NCI-H2227 (cell line): Measurements from ENCODE around the gene AFAP1L1.

Experiments
- DNase-seq: peaks from one replicate; lab custom pipeline; 2025; ENCODE audit not compliant: unreplicated experiment; lab: John Stamatoyannopoulos, UW

AFAP1L1 gene

GRCh38 chr5:149367972-149368645 is 96.5 kb downstream of the AFAP1L1 start:
- no peak for DNase-seq

- no peak for DNase-seq
Measured at GRCh38 chr5:149370878-149371277, 99.2 kb downstream of the AFAP1L1 start.

- peak; percentile 52 for DNase-seq
Measured at GRCh38 chr5:149371296-149371962, 99.8 kb downstream of the AFAP1L1 start.

GRCh38 chr5:149372076-149372795 is 100.6 kb downstream of the AFAP1L1 start:
- DNase-seq, result no peak

GRCh38 chr5:149372932-149373331 is 101.3 kb downstream of the AFAP1L1 start:
- DNase-seq, result no peak

DNA sequence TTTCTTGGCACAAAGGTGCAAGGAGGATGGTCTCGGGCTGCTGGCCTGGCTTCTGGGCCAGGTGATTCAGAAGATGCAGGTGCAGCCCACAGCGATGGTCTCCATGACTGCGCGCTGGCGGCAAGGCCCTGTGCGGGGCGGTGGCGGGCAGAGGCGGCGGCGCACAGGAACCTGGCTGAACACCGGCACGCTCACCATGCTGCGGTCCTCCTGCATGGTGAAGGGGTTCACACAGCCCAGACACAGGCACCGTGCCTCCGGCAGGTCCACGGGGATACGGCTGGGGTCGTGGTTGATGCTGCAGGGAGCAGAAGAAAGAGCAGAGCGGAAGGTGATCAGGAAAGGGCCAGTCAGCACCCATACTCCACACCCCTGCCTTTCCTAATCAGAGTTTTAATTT is 102.6 kb downstream of the AFAP1L1 start:
- DNase-seq, result no peak

DNA sequence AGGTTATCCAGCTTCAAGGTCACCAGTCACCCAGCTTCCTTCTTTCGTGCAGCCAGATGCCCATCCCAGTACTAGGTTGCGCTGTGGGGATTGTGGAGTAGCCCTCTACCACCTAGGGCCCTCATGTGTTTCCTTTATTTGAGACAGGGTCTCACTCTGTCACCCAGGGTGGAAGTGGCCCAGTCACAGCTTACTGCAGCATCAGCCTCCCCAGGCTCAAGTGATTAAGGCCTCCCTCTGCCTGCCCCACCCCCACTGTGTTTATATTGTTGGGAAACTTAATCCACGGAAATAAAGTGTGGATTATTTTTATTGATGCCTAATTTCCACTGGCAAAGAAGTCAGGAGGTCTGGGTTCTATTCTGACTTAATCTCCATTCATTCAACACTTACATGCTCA is 103.1 kb downstream of the AFAP1L1 start:
- DNase-seq, result no peak

DNA sequence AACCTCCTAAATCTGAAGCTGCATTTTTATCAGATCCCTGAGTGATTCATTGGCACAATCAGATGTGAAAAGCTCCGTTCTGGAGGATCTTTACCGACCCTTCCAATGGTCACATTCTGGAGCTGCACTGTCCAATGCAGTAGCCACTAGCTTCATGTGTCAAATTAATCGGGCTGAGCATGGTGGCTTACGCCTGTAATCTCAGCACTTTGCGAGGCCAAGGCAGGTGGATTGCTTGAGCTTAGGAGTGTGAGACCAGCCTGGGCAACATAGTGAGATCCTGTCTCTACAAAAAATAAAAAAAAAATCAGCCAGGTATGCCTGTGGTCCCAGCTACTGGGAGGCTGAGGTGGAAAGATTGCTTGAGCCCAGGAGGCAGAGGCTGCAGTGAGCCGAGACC is 103.8 kb downstream of the AFAP1L1 start:
- DNase-seq, result no peak

DNA sequence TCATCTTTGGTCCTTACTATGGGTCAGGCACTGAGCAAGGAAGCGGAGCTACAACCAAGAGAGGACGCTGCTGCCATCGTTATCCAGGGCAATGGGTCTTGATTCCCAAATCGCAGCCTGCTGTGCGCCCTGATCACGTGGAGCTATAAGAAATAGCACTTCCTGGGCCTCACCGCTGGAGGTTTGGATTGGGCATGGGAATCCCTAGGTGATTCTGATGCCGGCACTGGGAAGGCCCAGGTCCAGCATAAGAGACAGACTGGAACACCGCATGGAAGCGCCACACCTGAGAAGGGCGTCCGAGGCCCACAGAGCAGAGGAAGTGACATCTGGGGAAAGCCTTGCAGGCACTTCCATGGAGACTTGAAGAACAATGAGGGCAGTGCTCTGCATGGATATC is 104.4 kb downstream of the AFAP1L1 start:
- DNase-seq, result no peak

DNA sequence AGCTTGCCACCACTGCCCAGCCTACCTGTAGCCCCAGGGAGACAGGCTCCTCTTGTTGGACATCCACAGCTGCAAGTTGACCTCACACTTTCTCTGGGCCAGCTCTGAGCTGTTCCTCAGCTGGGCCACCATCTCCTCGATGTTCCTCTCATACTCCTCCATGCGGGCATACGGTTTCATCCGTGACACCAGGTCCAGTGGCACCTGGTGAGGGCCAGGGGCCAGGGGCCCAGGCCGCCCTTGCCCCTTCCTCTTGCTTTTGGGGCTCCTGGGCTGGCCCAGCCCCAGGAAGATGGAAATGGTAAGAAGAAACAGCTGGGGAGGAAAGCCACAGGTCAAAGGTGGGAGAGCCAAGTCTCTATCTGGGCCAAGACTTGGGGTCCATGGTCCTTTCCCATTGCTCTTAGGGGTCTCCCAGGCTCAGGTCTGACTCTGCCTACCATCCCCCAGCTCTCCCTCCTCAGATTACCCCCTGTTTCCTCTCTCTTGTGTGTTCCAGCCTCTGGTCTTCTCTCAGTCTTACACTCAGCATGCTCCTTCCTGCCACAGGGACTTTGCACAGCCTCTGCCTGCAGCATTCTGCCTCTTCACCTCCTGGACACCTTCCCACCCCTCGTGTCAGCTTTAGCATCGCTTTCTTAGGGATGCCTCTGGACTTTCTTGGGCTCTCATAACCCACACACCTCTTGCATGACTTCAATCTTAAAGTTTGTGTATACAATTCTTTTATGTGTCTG is 105.2 kb downstream of the AFAP1L1 start:
- DNase-seq, result no peak

GRCh38 chr5:149378241-149378820 is 106.7 kb downstream of the AFAP1L1 start:
- DNase-seq, result no peak

DNA sequence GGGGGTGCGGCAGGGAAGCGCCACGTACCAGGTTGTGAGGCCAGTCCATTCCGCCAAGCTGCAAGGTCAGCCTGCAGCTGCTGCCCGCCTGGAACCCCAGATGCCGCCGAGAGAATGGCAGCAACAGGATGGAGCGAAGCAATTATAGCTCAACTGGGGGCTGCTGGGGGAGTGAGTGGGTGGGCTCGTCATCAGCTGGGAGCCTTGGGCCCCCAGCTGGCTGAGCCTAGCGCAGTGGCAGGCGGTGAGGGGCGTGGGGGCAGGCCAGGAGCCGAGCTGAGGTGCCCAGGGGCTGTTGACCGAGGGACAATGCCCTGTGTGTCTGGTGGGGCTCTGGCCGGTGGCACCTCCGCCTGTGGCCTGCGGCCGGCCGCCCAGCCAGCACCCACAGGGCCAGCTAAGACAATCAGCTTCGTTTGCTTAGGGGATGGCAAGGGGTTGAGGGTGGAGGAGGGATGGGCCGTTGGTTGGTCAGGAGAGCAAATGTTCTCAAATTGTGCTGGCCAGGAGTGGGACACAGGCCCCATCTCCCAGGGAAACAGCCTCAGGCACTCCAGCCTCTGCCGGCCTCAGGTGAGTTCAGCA is 107.6 kb downstream of the AFAP1L1 start, which contains the start of gene IL17B:
IL17B (minus strand) TSS at position 116 of the 585 bp plus-strand sequence; CDS start at position 49, 67 bp downstream.
- no peak for DNase-seq

- no peak for DNase-seq
Measured at GRCh38 chr5:149379818-149380374, 108.2 kb downstream of the AFAP1L1 start.

- DNase-seq, result no peak
Measured at GRCh38 chr5:149380466-149381121, 108.9 kb downstream of the AFAP1L1 start.

- DNase-seq, result no peak
Measured at GRCh38 chr5:149381261-149381985, 109.8 kb downstream of the AFAP1L1 start.

DNA sequence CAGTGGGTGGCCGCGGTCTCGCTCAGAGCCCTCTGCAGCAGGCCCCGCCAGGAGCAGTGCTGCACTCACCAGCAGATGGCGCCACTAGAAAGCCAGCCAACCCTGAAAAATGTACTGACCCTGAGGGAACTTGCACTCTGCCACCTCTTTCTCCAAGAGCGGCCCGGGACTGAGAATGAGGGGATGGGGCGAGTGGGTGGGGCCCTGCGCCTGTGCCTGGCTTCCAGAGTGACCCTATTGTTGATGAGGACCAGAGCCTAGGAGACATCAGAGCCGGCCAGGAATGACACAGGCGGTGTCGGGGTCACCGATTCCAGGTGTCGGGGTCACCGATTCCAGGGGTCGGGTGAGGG is 110.3 kb downstream of the AFAP1L1 start:
- DNase-seq, result peak; percentile 61

- no peak for DNase-seq
Measured at GRCh38 chr5:149382517-149383220, 111.0 kb downstream of the AFAP1L1 start.

DNA sequence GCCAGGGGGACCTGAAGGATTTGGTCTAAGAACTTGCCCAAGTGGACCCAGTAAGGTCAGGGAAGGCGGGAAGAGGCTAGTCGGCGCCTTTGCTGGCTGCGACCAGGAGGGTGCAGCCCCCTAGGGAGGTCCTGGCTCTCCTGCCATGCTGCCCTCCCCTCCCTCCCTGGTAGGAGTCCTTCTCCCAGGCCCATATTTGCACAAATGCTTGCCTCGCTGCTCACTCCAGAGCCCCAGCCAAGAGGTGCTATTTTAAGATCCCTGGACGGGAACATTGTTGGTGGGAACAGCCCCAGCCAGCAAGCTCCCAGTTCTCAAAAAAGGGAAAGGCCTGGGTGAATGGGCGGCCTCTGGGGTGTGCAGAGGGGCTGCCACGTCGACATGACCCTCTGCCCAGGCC is 111.7 kb downstream of the AFAP1L1 start:
- no peak for DNase-seq

DNA sequence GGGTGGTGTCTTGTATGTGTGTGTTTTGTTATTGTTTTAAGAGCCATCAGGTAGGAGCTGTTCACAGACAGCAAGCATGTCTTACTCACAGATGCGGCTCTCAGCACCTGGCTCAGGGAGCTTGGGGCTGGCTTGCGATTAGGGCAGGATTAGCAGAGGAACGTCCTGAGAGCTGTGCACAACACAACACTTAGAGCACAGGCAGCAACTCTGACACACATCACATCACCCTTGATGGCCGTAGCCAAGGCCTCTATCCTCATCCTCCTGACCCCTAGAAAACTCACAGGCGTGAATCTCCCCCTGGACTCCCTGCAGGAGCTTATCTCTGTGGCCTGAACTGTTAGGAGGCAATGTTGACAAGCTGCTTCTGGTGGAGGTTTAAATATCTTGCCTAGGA is 114.5 kb downstream of the AFAP1L1 start:
- no peak for DNase-seq
